ENCODE measurements around the gene CACNA1B.
"Not testable (repeated sequence)": the region's sequence is repeated elsewhere in the genome, so short reads cannot be mapped to it uniquely, and the experiment has no call there.

CACNA1B gene

DNA sequence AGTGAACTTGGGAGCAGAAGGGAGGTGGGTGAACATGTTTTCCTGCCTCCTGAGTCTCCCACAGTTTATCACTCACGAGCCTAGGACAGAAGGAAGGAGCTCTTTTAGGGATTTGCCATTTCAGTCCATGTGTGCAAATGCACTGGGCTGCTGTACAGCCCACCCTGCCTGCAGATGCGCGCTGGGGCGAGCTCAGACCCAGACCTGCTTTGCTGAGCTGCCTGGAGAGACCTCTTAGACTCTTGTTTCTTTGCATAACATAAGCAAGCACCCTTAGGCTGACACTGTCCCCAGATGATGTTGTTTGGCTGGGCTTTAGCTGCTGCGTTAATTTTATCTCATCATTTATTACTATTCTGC lies 199.0 kb downstream of the CACNA1B start:
- peaks cover 28% of the 10 kb centered on the region for H3K27me3 ChIP-seq (replicated peaks; ENCODE audit: control insufficient read depth, insufficient read depth, low read length)
- no peak overlapping the region for H3K9ac ChIP-seq (ENCODE audit: low read length)
- no peaks in the 10 kb centered on the region for H3K9me3 ChIP-seq (ENCODE audit: control insufficient read depth, low read length)
- DNase-seq (ENCODE audit: low read depth) = no peak
- no peak overlapping the region for H3K4me3 ChIP-seq (ENCODE audit: low read length)
- H3K4me1 ChIP-seq (ENCODE audit: control insufficient read depth, insufficient read depth, low read length) = no peaks in the 10 kb centered on the region
- no peaks in the 10 kb centered on the region for H3K36me3 ChIP-seq (ENCODE audit: control insufficient read depth, insufficient read depth, low read length, severe bottlenecking)

DNA sequence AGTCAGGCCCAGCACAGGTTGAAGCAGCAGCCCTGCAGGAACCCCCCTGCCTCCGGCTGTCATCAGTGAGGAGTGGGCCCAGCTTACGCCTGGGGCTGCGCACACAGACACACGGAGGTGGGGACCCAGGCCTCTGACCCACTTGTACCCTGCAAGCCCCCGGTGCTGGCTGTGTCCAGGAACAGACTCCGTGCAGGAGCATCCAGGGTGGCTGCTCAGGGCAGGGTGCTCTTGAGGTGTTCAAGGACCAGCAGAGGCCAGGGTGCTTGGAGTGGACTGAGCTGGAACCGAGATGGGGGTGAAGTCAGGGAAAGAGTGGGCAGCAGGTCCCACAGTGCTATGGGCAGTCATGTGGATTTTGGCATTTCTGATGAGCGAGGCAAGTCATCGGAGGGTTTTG lies 199.5 kb downstream of the CACNA1B start:
- H3K9me3 ChIP-seq (ENCODE audit: control insufficient read depth, low read length) = no peaks in the 10 kb centered on the region
- DNase-seq (ENCODE audit: low read depth) = no peak

DNA sequence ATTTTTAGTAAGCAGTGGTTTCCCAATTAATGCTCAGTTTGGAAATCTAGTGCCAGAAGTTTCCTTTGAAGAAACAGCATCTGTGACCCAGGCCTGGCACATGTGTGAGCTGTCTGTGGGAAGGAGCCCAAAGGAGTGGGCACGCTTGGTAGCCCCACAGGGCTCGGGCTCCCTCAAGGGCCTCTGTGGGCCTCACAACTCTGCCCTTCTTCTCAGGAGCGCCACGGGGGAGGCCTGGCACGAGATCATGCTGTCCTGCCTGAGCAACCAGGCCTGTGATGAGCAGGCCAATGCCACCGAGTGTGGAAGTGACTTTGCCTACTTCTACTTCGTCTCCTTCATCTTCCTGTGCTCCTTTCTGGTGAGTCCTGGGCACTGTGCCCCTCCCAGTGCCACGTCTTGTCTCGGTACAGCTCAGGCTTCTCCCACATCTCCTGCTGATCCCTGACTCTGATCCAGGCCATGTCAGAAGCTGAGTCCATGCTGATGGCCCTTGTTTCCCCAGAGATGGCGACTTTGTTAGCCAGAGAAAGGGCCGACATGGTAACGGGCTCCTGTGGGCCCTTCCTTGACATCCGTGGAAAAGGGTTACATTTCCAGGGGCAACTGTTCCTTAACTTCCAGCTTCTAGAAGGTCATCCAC lies 200.4 kb downstream of the CACNA1B start:
- no peaks in the 10 kb centered on the region for H3K36me3 ChIP-seq (ENCODE audit: control insufficient read depth, insufficient read depth, low read length, severe bottlenecking)
- peaks cover 14% of the 10 kb centered on the region for H3K27me3 ChIP-seq (replicated peaks; ENCODE audit: control insufficient read depth, insufficient read depth, low read length)
- no peaks in the 10 kb centered on the region for H3K9me3 ChIP-seq (ENCODE audit: control insufficient read depth, low read length)
- no peak for DNase-seq (ENCODE audit: low read depth)
- no peak overlapping the region for H3K9ac ChIP-seq (ENCODE audit: low read length)
- H3K4me3 ChIP-seq (ENCODE audit: low read length) = no peak overlapping the region
- H3K4me1 ChIP-seq (ENCODE audit: control insufficient read depth, insufficient read depth, low read length) = no peaks in the 10 kb centered on the region

More for the DNA sequence above, 199.5 kb downstream of the CACNA1B start:
- no peaks in the 10 kb centered on the region for H3K36me3 ChIP-seq (ENCODE audit: control insufficient read depth, insufficient read depth, low read length, severe bottlenecking)
- no peak overlapping the region for H3K4me3 ChIP-seq (ENCODE audit: low read length)
- no peak overlapping the region for H3K9ac ChIP-seq (ENCODE audit: low read length)
- no peaks in the 10 kb centered on the region for H3K4me1 ChIP-seq (ENCODE audit: control insufficient read depth, insufficient read depth, low read length)
- peaks cover 23% of the 10 kb centered on the region for H3K27me3 ChIP-seq (replicated peaks; ENCODE audit: control insufficient read depth, insufficient read depth, low read length)

DNA sequence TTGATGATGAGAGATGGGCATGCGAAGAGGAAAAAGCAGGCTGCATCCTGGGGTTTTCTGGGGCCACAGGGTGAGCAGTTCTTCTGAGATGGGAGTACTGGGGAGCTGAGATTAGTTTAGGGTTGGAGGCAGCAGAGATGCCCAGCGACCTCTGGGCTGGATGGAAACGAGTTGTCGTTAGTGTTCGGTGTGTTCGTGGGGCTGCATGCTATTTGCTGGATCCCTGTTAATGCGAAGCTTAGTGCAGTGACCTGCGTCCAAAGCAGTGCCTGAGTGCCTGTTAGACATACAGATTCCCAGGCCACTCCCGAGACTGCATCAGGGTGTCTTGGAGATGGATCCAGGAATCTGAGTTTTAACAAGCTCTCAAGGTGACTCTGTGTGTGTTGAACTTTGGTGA lies 201.3 kb downstream of the CACNA1B start:
- no peak overlapping the region for H3K9ac ChIP-seq (ENCODE audit: low read length)
- no peaks in the 10 kb centered on the region for H3K9me3 ChIP-seq (ENCODE audit: control insufficient read depth, low read length)
- no peak overlapping the region for H3K4me3 ChIP-seq (ENCODE audit: low read length)
- no peaks in the 10 kb centered on the region for H3K4me1 ChIP-seq (ENCODE audit: control insufficient read depth, insufficient read depth, low read length)
- H3K27me3 ChIP-seq (replicated peaks; ENCODE audit: control insufficient read depth, insufficient read depth, low read length) = peaks cover 9% of the 10 kb centered on the region
- no peaks in the 10 kb centered on the region for H3K36me3 ChIP-seq (ENCODE audit: control insufficient read depth, insufficient read depth, low read length, severe bottlenecking)
- no peak for DNase-seq (ENCODE audit: low read depth)

DNA sequence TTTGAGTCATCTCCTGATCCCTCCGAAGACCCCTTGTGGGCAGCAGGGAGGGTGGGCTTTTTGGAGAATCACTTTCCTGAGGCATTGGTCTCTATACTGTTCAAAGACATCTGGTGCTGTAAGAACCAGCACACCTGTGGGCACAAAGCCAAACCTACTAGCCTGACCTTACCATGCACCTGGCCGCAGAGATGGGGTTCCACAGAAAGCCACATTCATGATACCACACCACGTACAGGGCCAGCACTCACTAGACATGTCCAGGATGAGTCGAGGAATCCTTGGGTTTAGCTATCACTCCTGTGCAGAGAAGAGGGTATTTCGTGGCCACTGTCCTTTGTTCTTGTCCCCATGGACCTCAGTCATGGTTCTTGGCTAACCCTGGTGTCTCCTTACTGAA lies 203.4 kb downstream of the CACNA1B start:
- Histone ChIP-seq H3K9ac (ENCODE audit: low read length) (no peak overlapping the region), H3K9me3 (ENCODE audit: control insufficient read depth, low read length) (peaks cover 12% of the 10 kb centered on the region), H3K36me3 (ENCODE audit: control insufficient read depth, insufficient read depth, low read length, severe bottlenecking) (no peaks in the 10 kb centered on the region), H3K4me3 (ENCODE audit: low read length) (no peak overlapping the region), H3K4me1 (ENCODE audit: control insufficient read depth, insufficient read depth, low read length) (no peaks in the 10 kb centered on the region), H3K27me3 (replicated peaks; ENCODE audit: control insufficient read depth, insufficient read depth, low read length) (peaks cover 4% of the 10 kb centered on the region)
- no peak for DNase-seq (ENCODE audit: low read depth)

DNA sequence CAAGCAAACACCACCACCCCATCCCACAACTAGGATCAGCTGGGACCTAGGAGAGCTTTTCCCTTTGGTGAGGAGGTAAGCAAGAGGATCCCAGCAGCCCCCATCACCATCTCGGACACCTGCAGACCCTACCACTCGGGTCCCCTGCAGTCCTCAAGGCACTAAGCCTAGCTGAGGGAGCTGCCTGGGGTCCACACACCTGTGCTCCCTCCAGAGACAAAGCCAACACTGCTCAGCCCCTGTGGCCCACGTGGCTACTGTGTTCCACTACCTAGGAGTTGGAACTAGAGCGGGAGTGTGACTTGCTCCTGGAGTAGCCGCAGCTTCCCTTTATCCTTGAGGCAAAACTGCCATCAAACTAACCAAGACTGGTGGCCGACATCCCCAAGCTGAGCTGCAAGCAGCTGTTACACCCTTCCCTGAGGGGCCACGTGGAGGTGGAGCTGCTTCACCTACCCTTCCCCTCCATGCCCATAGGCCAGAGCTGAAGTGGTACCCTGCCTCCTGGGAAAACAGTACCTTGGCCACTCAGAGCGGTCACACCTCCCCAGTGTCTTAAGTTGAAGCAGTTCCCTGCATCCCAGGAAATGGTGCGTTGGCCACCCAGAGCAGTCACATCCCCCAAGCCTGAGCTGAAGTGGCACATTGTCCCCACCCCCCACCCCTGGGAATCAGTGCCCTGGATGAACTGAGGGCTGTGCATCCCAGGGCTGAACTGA lies 205.5 kb downstream of the CACNA1B start:
- DNase-seq (ENCODE audit: low read depth) = no peak
- Histone ChIP-seq H3K4me3 (ENCODE audit: low read length) (no peak overlapping the region), H3K27me3 (replicated peaks; ENCODE audit: control insufficient read depth, insufficient read depth, low read length) (no peaks in the 10 kb centered on the region), H3K36me3 (ENCODE audit: control insufficient read depth, insufficient read depth, low read length, severe bottlenecking) (no peaks in the 10 kb centered on the region), H3K9me3 (ENCODE audit: control insufficient read depth, low read length) (peaks cover 19% of the 10 kb centered on the region), H3K4me1 (ENCODE audit: control insufficient read depth, insufficient read depth, low read length) (no peaks in the 10 kb centered on the region), H3K9ac (ENCODE audit: low read length) (no peak overlapping the region)

DNA sequence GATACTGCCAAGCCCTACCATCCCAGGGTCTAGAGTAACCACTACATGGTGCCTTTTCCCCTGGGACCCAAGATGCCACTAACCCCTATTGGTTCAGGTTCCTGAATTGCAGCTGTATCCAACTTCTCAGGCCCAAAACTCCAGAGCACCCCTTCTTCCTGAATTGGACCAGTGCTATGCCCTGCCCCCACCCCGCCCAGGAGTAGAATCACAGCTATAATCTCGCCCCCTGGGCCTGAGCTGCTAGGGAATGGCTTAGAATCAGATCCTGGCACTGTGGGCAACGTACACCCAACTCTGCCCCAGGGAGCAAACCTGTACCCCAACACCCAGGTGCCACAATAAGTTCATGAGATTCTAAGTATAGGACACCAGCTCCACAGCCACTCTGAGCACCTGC lies 206.3 kb downstream of the CACNA1B start:
- no peak overlapping the region for H3K4me3 ChIP-seq (ENCODE audit: low read length)
- H3K36me3 ChIP-seq (ENCODE audit: control insufficient read depth, insufficient read depth, low read length, severe bottlenecking) = no peaks in the 10 kb centered on the region
- H3K9ac ChIP-seq (ENCODE audit: low read length) = no peak overlapping the region
- peaks cover 19% of the 10 kb centered on the region for H3K9me3 ChIP-seq (ENCODE audit: control insufficient read depth, low read length)
- H3K4me1 ChIP-seq (ENCODE audit: control insufficient read depth, insufficient read depth, low read length) = no peaks in the 10 kb centered on the region
- no peak for DNase-seq (ENCODE audit: low read depth)
- no peaks in the 10 kb centered on the region for H3K27me3 ChIP-seq (replicated peaks; ENCODE audit: control insufficient read depth, insufficient read depth, low read length)

DNA sequence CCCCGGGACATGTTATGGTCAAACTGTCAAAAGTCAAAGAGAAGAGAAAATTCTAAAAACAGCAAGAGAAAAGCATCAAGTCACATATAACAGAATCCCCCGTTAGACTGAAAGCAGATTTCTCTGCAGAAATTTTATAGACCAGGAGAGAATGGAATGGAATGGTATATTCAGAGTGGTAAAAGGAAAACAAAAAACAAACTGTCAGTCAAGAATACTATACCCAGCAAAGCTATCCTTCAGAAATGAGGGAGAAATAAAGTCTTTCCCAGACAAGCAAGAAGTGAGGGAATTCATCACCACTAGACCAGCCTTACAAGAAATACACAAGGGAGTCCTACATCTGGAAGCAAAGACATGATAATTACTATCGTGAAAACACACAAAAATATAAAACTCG lies 208.0 kb downstream of the CACNA1B start:
- DNase-seq (ENCODE audit: low read depth) = no peak
- Histone ChIP-seq H3K27me3 (replicated peaks; ENCODE audit: control insufficient read depth, insufficient read depth, low read length) (no peaks in the 10 kb centered on the region), H3K9me3 (ENCODE audit: control insufficient read depth, low read length) (peaks cover 19% of the 10 kb centered on the region), H3K4me3 (ENCODE audit: low read length) (no peak overlapping the region), H3K36me3 (ENCODE audit: control insufficient read depth, insufficient read depth, low read length, severe bottlenecking) (no peaks in the 10 kb centered on the region), H3K4me1 (ENCODE audit: control insufficient read depth, insufficient read depth, low read length) (no peaks in the 10 kb centered on the region), H3K9ac (ENCODE audit: low read length) (no peak overlapping the region)

DNA sequence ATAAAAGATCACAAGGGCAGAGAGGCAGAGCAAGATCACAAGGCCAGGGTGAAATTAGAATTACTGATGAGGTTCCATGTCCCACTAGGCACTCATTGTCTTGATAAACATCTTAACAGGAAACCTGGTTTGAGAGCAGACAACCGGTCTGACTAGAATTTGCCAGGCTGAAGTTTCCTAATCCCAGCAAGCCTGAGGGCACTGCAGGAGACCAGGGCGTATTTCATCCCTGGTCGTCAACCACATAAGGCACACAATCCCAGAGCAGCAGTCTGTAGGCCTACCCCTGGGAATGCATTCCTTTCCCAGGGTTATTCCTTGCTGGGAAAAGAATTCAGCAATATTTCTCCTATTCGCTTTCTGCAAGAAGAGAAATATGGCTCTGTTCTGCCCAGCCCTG lies 214.5 kb downstream of the CACNA1B start:
- H3K27me3 ChIP-seq (replicated peaks; ENCODE audit: control insufficient read depth, insufficient read depth, low read length); DNase-seq (ENCODE audit: low read depth); H3K4me1 ChIP-seq (ENCODE audit: control insufficient read depth, insufficient read depth, low read length); H3K9me3 ChIP-seq (ENCODE audit: control insufficient read depth, low read length); H3K36me3 ChIP-seq (ENCODE audit: control insufficient read depth, insufficient read depth, low read length, severe bottlenecking); H3K4me3 ChIP-seq (ENCODE audit: low read length); H3K9ac ChIP-seq (ENCODE audit: low read length): not testable (repeated sequence)

DNA sequence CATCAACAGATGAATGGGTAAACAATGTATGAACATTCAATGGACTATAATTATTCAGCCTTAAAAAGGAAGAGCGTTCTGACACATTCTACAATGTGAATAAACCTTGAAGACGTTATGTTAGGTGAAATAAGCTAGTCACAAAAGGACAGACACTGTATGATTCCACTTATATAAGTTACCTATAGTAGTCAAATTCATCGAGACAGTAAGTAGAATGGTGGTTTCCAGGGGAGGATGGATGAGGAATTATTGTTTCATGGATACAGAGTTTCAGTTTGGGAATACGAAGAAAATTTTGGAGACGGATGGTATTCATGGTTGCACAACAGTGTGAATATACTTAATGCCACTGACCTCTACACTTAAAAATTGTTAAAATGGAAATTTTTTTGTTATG lies 216.4 kb downstream of the CACNA1B start:
- peaks cover 7% of the 10 kb centered on the region for H3K9me3 ChIP-seq (ENCODE audit: control insufficient read depth, low read length)
- DNase-seq (ENCODE audit: low read depth) = no peak
- H3K4me3 ChIP-seq (ENCODE audit: low read length) = no peak overlapping the region
- no peaks in the 10 kb centered on the region for H3K36me3 ChIP-seq (ENCODE audit: control insufficient read depth, insufficient read depth, low read length, severe bottlenecking)
- no peaks in the 10 kb centered on the region for H3K4me1 ChIP-seq (ENCODE audit: control insufficient read depth, insufficient read depth, low read length)
- no peak overlapping the region for H3K9ac ChIP-seq (ENCODE audit: low read length)
- peaks cover 2% of the 10 kb centered on the region for H3K27me3 ChIP-seq (replicated peaks; ENCODE audit: control insufficient read depth, insufficient read depth, low read length)

DNA sequence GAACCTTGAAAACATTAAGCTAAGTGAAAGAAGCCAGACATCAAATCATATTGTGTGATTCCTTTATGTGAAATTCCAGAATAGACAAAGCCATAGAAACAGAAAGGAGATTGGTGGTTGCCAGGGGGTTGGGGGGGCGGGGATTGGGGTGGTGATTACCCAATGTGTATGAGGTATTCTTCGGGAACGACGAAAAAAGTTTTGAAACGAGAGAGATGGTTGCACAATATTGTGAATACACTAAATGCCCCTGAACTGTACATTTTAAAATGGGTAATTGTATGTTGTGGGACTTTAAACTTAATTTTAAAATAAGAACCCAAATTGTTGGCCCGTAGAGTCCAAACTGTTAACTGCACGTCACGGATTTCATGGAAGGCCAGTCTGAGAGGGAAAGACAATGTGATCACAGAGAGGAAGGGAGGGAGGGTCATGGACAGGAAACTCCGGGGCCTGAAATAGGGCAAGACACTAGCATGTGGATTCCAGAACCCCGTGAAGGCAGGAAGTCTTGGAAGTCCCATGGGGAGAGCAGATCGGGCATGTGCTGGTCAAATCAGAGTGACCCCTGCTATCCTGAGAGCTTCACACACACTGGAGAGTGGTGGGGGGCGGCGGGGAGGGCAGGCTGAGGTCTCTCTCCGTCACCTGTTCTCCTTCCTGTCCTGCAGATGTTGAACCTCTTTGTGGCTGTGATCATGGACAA lies 218.4 kb downstream of the CACNA1B start:
- DNase-seq (ENCODE audit: low read depth) = no peak
- Histone ChIP-seq H3K9ac (ENCODE audit: low read length) (no peak overlapping the region), H3K4me1 (ENCODE audit: control insufficient read depth, insufficient read depth, low read length) (no peaks in the 10 kb centered on the region), H3K36me3 (ENCODE audit: control insufficient read depth, insufficient read depth, low read length, severe bottlenecking) (no peaks in the 10 kb centered on the region), H3K27me3 (replicated peaks; ENCODE audit: control insufficient read depth, insufficient read depth, low read length) (peaks cover 2% of the 10 kb centered on the region), H3K9me3 (ENCODE audit: control insufficient read depth, low read length) (peaks cover 7% of the 10 kb centered on the region), H3K4me3 (ENCODE audit: low read length) (no peak overlapping the region)
